GM18873 (cell line): ENCODE results near the gene EIF3A.
A peak's percentile ranks its signal among the peaks of the same experiment; 100 is the strongest.
"Not testable (repeated sequence)": the region's sequence is repeated elsewhere in the genome, so short reads cannot be mapped to it uniquely, and the experiment has no call there.

Experiments
- ATAC-seq: cut with Tn5 transposase; IDR thresholded peaks from one replicate; pipeline ENCODE4 v1.9.1; 2021; ENCODE audit warnings: mild to moderate bottlenecking, moderate library complexity, moderate number of reproducible peaks; ENCODE audit not compliant: unreplicated experiment, low FRiP score

Gene EIF3A

GRCh38 chr10:119100434-119101238 lies 20.0 kb upstream of the EIF3A start:
- no peak for ATAC-seq

GRCh38 chr10:119098576-119098975 lies 18.0 kb upstream of the EIF3A start:
- no peak for ATAC-seq

DNA sequence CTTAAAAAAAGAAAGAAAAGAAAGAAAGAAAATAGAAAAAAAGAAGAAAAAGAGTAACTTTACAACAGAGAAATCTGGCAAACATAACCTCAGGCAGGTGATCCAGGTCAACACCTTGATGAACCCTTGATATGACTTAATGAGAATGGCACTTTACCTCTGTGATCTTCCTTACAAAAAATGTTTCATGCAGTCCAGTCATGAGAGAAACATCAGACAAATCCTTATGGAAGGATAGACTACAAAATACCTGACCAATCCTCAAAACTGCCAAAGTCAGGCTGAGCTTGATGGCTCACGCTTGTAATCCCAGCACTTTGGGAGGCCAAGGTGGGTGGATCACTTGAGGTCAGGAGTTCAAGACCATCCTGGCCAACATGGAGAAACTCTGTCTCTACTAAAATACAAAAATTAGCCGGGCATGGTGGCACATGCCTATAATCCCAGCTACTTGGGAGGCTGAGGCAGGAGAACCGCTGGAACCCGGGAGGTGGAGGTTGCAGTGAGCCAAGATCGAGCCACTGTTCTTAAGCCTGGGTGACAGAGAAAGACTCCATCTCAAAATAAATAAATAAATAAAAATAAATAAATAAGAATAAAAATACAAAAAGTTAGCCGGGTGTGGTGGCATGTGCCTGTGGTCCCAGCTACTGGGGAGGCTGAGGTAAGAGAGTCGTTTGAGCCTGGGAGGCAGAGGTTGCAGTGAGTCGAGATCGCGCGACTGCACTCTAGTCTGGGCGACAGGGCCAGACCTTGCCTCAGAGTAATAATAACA lies 16.2 kb upstream of the EIF3A start:
- not testable (repeated sequence) for ATAC-seq

GRCh38 chr10:119095640-119096039 lies 15.0 kb upstream of the EIF3A start:
- no peak for ATAC-seq

DNA sequence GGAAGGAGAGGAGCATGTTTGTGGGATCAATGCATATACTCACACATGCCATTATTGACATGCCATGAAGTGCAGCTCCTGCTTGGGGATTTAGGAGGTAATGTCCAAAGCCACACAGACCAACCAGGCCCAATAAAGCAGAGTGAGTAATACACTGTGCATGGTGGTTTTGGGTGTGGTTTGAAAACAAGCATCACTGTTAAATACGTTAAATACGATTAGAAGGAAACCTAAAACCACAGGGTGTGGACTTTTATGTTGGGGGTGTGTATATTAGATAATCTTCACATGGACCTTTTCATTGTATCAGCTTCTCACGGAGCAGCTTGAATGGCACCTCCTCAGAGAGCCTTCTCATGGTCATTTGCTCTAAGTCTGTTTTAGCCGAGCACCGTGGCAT lies 10.4 kb upstream of the EIF3A start:
- ATAC-seq, result no peak

GRCh38 chr10:119090026-119090795 lies 9.6 kb upstream of the EIF3A start:
- peak; percentile 60 for ATAC-seq

- no peak for ATAC-seq
Observed at GRCh38 chr10:119087271-119087882, 6.8 kb upstream of the EIF3A start.

DNA sequence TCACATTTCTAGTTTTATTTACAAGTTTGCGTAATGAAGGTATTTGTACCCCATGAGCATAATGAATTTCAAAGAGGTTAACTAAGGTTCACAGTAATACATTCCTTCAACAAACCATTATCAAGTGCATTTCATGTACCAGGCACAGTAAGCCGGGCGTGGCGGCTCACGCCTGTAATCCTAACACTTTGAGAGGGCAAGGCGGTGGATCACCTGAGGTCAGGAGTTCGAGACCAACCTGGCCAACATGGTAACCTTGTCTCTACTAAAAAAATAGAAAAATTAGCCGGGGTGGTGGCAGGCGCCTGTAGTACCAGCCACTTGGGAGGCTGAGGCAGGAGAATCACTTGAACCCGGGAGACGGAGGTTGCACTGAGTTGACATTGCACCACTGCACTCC lies 4.3 kb upstream of the EIF3A start:
- no peak for ATAC-seq

DNA sequence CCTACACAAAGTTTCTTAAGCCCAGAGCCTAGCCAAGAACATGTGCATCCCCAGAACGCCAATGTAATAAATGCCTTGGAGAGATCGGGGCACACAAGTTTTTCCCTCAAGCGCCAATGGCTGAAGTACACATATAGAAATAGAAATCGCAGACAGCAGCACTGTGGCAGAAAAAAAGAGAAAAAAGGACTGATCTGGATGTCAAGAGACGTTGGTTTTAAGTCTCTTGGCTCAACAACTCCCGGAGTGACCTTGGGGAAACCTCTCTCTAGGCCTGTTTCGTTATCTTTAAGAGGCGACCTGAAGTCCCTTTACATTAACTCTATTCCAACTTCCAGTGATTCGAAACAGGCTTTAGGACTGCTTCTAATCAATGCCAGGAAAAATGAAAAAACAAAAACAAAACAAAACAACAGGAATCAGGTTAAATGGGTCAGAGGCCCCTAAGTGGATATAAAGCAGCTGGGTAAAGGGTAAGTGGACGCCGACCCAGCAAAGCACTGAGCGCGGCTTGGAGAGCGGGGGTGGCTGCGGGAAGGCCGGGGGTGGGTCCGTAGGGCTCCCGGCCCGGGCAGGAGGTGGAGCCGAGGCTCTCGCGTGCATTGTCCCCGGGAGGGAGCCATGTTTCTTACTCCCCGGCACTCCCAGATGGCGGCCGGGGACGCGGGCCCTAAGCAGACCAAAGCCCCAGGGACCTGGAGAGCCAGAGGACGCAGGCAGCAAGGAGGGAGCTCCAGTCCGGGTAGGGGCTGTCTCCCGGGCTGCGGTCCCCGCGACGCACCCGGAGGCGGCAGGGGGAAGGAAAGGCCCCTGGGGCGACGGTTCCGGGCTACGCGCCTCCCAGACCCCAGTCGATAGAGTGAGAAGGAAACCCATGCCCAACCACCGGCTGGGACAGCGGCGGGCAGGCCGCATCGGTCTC lies 757 bp downstream of the EIF3A start:
- ATAC-seq, result peak; percentile 37

DNA sequence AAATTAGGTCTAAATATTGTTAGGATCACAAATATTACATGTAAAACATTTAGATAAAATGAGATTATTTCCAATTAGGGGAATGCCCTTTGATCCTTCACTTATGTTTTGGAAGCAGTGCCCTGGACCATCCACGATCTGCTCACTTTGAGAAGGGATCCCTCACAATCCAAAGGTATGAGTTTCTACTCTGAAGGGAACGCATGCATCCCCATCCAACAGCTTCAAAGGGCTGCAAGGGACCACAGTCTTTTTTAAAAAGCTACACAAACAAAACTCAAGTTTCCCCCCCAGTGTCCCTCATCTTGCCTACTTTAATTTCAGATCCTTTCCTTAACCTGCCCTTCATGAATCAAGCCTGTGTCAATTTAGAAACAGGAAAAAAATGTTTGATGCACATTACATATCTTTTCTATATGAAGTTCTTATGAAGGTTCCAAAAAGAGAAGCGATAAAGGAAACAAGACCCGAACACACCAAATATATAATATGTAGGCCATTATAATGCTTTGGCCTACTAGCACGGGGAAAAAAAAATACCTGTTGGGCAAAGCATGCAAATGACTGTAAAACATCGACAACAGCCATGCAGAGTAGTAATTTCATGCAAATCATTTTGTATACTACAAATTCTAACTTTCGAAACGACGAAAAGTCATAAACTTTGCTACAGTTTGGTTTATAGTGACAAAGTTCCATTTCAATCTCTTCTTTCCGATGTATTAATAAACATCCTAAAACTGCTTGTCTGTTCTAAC lies 2.0 kb downstream of the EIF3A start:
- no peak for ATAC-seq

- ATAC-seq, result no peak
Observed at GRCh38 chr10:119073584-119073983, 7.0 kb downstream of the EIF3A start.

- ATAC-seq, result no peak
Observed at GRCh38 chr10:119070395-119071165, 10.0 kb downstream of the EIF3A start.

DNA sequence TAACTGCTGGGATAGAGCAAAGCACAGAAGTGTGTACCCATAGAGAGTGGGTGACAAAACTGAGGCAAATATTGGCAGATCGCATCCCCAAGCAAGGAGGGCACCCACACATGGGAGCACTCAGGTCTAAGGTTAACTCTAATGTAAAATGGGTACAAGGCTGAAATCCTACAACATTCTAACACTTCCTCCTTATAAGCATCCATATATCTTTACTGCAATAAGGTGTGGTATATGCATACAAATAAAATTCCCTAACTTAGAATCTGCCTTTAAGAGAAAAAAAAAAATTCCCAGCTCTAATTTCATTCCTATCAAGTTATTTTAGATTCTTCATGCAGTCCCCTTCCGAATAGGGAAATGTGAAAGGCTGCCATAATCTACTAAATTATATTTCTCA lies 18.7 kb downstream of the EIF3A start:
- ATAC-seq, result no peak

DNA sequence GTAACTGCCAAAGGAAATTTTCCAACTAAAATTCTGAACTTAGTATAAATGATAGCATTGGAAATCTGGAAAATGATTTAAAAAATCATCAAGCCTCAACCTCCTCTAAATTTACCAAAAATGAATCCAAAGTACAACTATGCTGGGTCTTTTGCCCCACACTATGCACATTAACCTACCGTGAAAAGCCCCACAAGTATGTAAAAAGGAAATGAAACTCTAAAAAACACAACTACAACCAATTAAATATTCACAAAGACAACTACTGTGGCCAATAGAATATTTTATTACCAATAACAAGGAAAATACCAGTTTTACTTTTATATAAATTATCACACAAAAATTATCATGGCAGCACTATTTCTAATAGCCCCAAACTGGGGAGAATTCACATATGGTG lies 19.3 kb downstream of the EIF3A start:
- no peak for ATAC-seq

- no peak for ATAC-seq
Observed at GRCh38 chr10:119060107-119060506, 20.5 kb downstream of the EIF3A start.

DNA sequence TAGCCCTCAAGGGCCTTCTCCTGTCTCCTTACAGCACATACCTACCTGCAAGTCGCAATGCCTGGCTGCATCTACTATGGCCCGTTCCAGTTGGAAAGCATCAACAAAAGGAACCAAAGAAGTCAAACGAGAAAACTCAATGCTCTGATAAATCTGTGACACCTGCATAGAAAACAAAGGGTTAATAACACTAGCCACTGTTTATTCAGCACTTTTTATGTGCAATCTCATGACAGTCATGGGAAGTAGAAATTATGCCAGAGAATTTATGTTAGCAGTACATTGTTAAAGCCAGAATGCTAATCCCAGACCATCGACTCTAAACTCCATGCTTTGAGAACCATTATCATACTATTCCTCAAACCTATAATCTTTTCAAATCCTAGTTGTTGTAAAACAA lies 21.1 kb downstream of the EIF3A start:
- no peak for ATAC-seq

- no peak for ATAC-seq
Observed at GRCh38 chr10:119058010-119058409, 22.6 kb downstream of the EIF3A start.

- no peak for ATAC-seq
Observed at GRCh38 chr10:119055472-119055871, 25.1 kb downstream of the EIF3A start.
